ELR (cell line): ENCODE results near the gene AMH.

ENCODE experiments used
- DNase-seq: peaks from one replicate; pipeline ENCODE4 v3.0.0-alpha.2; 2015; ENCODE audit warnings: low read depth

AMH gene

DNA sequence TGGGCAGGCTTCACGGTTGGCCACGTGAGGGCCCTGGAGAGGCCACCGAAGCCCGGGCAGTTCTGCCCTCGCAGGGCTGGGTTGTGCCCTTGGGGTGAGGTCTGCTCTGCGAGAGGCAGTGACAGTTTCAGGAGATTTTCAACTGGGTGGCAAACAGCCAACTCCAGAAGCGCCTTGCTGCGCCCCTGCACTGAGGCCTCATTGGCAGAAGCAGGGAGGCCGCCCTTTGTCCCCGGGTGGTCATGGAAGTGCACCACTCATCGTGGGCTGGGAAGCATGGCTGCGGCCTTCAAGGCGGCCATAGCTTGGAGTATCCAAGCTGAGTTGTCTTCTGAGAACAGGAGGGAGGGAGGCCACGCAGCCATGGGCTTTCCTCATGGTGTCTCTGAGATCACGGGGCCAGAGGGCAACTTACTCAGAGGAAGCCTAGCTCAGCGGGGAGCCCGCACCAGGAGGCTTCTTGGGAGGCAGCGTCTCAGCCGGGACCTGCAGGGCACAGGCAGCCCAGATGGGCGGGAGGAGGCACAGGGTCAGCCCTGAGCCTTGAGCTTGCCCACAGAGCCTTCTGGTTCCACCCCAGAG, 27.8 kb upstream of the AMH start:
- peak; percentile 82 for DNase-seq

- DNase-seq: no peak
Measured at GRCh38 chr19:2221918-2222317, 27.2 kb upstream of the AMH start.

- no peak for DNase-seq
Measured at GRCh38 chr19:2223391-2223790, 25.7 kb upstream of the AMH start.

GRCh38 chr19:2223959-2224358, 25.2 kb upstream of the AMH start:
- DNase-seq: no peak

- no peak for DNase-seq
Measured at GRCh38 chr19:2224754-2225349, 24.3 kb upstream of the AMH start.

- no peak for DNase-seq
Measured at GRCh38 chr19:2225415-2226050, 23.6 kb upstream of the AMH start.

DNA sequence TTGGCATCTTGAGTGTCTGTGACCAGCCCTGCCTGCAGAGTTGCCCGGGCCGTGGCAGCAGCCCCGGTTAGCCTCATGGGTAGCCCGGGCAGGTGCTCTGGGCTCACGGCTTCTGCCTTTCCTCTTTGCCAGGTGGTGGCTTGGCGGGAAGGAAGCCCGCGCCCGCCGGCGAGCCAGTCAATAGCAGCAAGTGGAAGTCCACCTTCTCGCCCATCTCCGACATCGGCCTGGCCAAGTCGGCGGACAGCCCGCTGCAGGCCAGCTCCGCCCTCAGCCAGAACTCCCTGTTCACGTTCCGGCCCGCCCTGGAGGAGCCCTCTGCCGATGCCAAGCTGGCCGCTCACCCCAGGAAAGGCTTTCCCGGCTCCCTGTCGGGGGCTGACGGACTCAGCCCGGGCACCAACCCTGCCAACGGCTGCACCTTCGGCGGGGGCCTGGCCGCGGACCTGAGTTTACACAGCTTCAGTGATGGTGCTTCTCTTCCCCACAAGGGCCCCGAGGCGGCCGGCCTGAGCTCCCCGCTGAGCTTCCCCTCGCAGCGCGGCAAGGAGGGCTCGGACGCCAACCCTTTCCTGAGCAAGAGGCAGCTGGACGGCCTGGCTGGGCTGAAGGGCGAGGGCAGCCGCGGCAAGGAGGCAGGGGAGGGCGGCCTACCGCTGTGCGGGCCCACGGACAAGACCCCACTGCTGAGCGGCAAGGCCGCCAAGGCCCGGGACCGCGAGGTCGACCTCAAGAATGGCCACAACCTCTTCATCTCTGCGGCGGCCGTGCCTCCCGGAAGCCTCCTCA, 22.9 kb upstream of the AMH start:
- DNase-seq: no peak

DNA sequence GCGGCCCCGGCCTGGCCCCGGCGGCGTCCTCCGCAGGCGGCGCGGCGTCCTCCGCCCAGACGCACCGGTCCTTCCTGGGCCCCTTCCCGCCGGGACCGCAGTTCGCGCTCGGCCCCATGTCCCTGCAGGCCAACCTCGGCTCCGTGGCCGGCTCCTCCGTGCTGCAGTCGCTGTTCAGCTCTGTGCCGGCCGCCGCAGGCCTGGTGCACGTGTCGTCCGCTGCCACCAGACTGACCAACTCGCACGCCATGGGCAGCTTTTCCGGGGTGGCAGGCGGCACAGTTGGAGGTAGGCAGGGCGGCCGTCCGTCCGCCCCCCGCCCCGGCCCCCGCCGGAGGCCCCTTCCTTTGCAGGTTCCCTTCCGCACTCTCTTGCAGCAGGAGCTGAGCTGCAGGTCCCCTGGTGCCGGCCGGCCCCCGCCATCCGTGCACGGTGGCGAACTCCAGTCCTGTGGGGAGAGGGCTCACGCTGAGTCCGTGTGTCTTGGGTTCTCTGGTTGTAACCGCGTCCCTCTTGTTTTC, 22.2 kb upstream of the AMH start:
- DNase-seq: no peak

DNA sequence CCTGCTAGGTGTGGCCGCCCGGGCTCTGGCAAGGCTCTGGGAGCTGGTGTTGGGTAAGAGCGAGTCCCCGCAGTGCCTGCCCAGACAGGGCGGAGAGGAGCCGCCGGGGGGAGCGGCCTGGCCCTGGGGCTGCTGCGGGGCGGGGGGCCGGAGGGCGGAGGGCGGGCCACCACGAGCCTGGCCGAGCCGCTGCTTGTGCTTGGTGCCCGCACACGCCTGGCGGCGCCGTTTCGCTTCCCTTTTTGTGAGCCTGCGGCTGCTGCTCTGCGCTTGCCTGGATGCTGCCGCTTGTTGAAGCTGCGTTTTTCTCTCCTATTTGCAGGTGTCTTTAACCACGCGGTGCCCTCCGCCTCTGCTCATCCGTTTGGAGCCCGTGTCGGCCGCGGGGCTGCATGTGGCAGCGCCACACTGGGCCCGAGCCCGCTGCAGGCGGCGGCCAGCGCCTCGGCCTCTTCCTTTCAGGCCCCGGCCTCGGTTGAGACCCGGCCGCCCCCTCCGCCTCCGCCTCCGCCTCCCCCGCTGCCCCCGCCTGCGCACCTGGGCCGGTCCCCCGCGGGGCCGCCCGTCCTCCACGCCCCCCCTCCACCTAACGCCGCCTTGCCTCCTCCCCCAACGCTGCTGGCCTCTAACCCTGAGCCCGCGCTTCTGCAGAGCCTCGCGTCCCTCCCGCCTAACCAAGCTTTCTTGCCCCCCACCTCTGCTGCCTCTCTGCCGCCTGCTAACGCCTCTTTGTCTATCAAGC, 21.5 kb upstream of the AMH start:
- DNase-seq: no peak

- DNase-seq: no peak
Measured at GRCh38 chr19:2228157-2229030, 20.7 kb upstream of the AMH start.

- no peak for DNase-seq
Measured at GRCh38 chr19:2229103-2230032, 19.8 kb upstream of the AMH start.

- no peak for DNase-seq
Measured at GRCh38 chr19:2230033-2230531, 19.0 kb upstream of the AMH start.

- no peak for DNase-seq
Measured at GRCh38 chr19:2230807-2231533, 18.2 kb upstream of the AMH start.

DNA sequence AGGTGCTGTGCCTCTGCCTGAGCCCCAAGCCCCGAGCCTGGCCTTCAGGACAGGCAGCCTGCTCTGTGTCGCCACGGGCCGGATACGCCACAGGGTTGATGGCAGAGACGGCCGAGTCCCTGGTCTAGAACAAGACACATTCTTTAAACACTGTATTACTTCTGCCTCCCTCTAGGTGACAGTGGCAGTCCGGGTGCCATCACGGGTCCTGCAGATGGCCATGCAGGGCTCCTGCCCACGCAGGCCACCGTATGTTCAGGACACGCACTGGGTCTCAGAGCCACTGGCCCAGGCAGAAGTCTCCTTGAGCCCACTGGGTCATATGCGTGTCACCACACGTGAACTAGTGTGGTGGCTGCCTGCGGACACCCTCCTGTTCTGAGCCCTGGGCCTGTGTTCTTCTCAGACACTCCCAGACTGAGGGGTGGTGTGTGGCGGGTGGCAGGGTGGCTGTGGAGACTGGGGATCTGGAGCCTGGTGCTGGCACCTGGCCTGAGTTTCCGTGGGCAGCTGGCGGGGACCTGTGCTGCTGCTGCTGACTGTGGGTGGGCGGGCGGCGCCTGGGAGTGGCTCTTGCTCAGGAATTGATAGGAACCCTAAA, 17.4 kb upstream of the AMH start:
- DNase-seq: no peak

GRCh38 chr19:2232286-2233151, 16.6 kb upstream of the AMH start:
- DNase-seq: no peak

DNA sequence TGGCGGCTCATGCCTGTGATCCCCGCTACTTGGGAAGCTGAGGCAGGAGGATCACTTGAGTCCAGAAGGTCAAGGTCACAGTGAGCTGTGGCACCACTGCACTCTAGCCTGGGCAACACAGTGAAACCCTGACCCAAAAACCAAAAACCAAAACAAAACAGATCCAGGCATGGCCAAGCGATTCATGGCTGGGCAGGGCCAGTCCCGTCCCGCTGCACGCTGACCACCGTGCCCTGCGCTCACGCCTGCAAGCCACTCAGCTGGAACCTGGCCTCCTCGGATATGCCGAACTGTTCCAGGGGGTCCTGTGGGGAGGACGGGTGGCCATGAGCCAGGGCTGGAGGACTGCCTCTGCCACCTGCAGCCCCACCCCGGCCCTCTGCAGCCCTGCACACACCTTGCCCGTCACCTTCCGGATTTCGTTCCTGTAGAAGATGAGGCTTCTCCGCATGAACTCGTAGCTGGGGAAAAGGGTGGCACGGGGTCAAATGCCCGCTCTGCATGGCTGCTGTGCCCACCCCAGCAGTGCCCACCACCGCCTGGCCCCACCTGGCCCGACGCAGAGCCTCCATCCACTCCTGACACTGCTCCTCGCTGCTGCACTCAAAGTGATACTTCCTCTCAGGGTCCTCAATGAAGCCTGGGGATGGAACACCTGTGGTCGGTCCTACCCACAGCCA, 15.4 kb upstream of the AMH start:
- no peak for DNase-seq

- DNase-seq: no peak
Measured at GRCh38 chr19:2234996-2235380, 14.1 kb upstream of the AMH start.
